Limb (tissue), 2 donors: Measurements from ENCODE around the gene FNDC3B.
"Not testable (repeated sequence)": the region's sequence is repeated elsewhere in the genome, so short reads cannot be mapped to it uniquely, and the experiment has no call there.

Experiments used
- DNase-seq, 2 donors: peaks; one replicate each; pipeline ENCODE4 v3.0.0-alpha.2; 2016; ENCODE audit errors: extremely low spot score in 2 of 2

FNDC3B gene

DNA sequence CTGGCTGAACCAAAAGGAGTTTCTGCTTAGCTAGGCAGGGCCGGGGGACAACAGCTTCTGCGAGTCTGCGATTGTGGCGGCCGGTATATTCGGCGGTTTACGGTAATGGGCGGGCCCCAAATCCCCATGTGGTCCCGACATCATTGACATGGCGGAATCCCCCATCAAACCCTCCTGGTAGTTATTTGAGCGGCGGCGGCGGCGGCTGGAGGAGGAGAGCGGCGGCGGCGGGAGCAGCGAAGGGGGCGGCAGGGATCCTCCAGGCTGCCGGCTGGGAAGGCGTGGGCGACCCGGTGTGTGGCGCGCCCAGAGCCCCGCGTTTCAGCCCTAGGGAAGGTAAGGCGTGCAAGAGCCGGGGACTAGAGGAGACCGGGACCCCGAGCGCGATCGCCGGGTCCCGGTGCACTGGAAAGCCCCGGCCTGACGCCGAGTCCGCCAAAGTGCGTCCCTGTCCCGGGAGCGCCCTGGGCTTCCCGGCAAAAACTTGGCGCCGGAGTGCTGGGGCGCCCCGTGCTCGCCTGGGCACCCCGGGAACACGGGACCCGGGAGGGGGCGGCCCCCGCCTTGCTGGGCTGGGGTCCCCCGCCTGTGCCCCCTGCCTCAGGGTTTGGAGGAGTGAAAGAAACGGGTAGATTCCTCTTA, at the start of gene FNDC3B:
TSS of gene FNDC3B (plus strand) at position 143 of the 642 bp plus-strand sequence. CDS start 72,902 bp downstream, outside the sequence.
- peak; percentile 95 to 98 for DNase-seq

- not testable (repeated sequence) for DNase-seq
Measured at GRCh38 chr3:171990239-171990638, 49.1 kb upstream of the FNDC3B start.

GRCh38 chr3:171991166-171991565, 48.2 kb upstream of the FNDC3B start:
- DNase-seq: no peak

GRCh38 chr3:171994646-171995428, 44.5 kb upstream of the FNDC3B start:
- DNase-seq: peak in 1 of 2 donors; percentile 61

- DNase-seq: no peak
Measured at GRCh38 chr3:171995486-171995885, 43.9 kb upstream of the FNDC3B start.

- no peak for DNase-seq
Measured at GRCh38 chr3:171996178-171996817, 43.1 kb upstream of the FNDC3B start.

- not testable (repeated sequence) for DNase-seq
Measured at GRCh38 chr3:171998731-171999130, 40.6 kb upstream of the FNDC3B start.

DNA sequence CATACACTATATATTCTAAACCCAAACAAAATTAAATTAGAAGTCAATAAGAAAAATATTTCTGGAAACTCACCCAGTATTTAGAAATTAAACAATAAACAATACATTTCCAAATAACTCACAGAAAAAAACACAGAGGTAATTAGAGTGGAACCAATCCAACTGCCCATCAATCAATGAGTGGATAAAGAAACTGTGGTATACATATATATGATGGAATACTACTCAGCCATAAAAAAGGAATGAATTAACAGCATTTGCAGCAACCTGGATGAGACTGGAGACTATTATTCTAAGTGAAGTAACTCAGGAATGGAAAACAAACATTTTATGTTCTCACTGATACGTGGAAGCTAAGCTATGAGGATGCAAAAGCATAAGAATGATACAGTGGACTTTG, 37.8 kb upstream of the FNDC3B start:
- not testable (repeated sequence) for DNase-seq

- no peak for DNase-seq
Measured at GRCh38 chr3:172002512-172003078, 36.8 kb upstream of the FNDC3B start.

DNA sequence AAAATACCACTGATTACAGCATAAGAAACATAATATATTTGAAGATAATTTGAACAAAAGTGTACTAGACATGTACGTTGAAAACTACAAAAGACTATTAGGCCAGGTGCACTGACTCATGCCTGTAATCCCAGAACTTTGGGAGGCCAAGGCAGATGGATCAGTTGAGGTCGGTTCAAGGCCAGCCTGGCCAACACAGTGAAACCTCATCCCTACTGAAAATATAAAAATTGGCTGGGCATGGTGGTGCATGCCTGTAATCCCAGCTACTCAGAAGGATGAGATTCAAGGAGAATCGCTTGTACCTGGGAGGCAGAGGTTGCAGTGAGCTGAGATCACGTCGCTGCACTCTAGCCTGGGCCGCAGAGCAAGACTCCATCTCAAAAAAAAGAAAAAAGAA, 36.2 kb upstream of the FNDC3B start:
- DNase-seq: no peak

DNA sequence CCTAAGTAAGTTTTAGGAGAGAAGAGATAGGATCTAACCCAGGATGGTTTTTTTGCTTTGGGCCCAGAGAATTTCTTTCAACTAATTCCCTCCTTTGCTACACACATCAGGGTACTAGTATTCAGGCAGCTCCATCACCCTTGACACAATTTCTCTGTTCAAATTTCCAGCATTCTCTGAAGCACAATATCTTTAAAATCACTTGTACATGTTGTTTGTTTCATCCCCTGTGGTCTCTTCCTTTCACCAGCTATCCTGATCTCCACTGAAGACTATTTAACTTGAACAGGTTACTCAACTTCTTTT, 32.4 kb upstream of the FNDC3B start:
- no peak for DNase-seq

DNA sequence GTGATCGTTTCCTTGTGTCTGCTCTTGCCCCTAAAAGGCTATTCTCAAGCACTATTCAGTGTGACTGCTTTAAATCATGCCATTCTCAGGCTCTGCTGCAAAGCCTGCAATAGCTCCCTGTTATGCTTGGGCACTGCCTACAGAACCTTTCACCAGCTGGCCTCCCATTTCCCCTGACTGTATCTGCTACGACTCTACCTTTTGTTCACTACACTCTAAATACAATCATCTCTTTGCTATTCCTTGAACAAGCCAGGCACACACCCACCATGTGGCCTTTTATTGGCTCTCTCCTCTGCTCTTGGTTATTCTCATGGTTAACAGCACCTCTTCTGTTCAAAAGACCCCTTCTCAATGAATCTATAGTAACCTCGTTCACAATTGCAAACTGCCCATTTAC, 29.6 kb upstream of the FNDC3B start:
- DNase-seq: no peak

DNA sequence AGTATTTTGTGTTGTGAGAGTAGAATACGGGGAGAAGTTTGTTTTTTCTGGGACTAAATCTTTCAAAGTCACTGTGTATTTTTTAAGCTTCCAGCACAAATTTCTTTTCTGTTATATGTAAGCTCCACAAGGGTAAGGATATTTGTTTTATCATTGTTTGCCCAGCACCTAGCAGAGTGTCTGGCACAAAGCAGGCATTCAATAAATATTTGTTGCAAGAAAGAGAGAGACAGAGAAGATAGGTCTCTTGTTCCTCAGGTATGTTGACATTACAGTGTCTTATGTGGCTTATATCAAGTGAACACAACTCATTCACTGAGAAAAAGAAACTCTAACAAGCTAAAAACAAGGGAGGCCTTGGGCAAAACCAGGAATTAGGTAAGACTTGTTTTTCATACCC, 26.6 kb upstream of the FNDC3B start:
- no peak for DNase-seq

DNA sequence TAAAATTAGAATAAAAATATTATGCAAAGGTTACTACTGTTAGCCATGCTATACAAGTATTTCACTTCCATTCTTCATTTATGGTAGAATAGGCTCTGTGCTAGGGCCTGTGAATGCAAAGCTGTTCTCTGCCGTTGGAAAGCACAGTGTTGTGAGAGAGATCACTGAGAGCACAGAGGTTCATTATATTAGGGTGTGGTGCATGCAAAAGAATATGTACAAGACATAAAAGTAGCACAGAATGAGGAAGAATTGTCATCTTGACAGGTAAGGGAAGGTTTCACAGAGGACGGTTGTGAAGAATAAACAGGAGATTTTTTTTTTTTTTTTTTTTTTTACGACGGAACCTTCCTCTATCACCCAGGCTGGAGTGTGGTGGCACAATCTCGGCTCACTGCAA, 25.2 kb upstream of the FNDC3B start:
- no peak for DNase-seq

GRCh38 chr3:172018364-172018763, 21.0 kb upstream of the FNDC3B start:
- DNase-seq: no peak

DNA sequence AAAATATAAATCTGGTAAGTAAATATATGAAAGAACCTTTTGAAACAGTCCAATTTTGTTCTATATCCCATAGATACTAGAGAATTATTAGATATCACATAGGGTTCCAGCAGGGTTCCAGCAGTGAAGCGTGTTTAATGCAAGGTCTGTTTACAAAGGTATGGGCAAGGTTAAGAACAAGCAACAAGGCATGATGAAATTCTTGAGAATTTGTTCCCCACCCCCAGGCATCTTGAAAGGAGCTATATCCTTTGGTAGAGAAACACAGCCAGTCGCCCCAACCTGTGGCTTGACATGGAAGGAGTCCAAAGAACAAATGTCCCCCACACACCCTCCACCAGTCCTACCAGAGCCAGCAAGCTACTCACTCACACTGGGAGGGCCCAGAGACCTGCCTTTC, 18.6 kb upstream of the FNDC3B start:
- no peak for DNase-seq

DNA sequence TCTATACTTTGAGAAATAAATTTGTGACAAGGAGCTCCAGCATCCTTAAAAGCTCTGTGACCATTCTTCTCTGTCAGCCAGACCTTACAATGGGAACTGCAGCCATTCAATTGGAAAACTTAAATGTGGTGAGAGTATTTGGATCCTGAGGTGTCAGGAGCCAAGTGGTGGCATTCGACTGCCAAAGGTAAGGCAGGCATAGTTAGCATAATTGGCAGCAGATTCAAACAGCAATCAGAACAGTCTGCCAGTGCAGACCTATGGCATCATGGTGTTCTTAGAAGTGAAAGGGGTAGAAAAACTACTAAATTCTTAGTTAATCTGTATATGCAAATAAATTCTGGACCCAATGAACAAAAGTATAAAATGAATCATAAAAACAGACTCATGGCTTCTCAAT, 18.2 kb upstream of the FNDC3B start:
- DNase-seq: no peak

DNA sequence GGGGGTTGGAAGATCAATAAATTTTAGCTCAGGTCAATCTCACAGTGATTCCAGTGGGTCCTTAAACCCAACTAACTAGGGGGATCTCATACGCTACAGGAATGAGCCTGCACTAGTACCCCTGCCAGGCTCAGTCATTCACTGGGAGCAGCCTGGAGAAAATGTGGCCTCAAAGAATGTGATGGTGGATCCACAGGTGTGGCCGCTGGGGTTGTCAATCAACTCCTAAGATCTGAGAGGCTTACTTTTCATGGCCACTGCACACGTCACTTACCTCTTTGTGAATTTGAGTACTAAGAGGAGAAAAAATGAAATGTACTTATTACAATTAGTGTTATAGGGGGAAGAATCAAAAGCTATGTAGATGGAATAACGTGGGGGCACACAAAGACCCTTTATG, 17.5 kb upstream of the FNDC3B start:
- no peak for DNase-seq

GRCh38 chr3:172023915-172024314, 15.5 kb upstream of the FNDC3B start:
- no peak for DNase-seq

DNA sequence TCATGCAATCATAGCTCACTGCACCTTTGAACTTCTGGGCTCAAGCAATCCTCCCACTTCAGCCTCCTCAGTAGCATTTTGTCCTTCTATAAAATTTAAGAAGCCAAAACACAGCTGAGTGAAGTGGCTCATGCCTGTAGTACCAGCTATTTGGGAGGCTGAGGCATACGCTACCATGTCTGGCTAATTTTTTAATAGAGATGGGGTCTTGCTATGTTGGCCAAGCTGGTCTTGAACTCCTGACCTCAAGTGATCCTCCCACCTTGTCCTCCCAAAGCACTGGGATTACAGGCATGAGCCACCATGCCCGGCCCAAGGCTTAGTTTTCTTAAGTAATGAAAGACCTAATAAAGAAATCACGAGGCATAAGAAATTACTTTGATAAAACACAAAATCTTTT, 14.7 kb upstream of the FNDC3B start:
- no peak for DNase-seq

DNA sequence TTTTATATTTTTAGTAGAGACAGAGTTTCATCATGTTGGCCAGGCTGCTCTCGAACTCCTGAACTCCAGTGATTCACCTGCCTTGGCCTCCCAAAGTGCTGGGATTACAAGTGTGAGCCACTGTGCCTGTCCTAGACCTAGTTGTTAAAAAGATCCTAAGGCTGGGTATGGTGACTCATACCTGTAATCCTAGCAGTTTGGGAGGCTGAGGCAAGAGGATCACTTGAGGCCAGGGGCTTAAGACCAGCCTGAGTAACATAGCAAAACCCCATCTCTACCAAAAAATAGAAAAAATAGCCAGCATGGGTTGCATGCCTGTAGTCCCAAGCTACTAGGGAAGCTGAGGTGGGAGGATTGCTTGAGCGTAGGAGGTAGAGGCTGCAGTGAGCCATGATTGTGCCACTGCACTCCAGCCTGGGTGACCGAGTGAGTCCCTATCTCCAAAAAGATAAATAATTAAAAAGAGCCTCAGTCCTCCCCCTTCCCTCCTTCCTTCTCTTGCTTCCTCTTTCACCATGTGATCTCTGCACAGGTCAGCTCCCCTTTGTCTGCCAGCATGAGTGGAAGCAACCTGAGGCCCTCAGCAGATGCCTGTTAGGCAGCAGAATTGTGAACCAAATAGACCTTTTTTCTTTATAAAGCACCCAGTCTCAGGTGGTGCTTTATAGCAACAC, 9.8 kb upstream of the FNDC3B start:
- no peak for DNase-seq

- DNase-seq: no peak
Measured at GRCh38 chr3:172030181-172030580, 9.2 kb upstream of the FNDC3B start.
